Keratinocyte (primary cell): ENCODE measurements around the gene ZNF219. TPM values are rescaled to one million over a fixed set of nuclear protein-coding genes. Genes with fewer than 3 reads are reported as not detected.

Experiments used
- DNase-seq: peaks from one replicate; pipeline ENCODE4 v3.0.0-alpha.2; 2011; ENCODE audit warnings: low read depth, missing footprints, low spot score
- FAIRE-seq: peaks from 2 replicates; lab custom pipeline; 2011; peaks lifted over from hg19 to GRCh38; lab: Jason Lieb, UNC
- H2AFZ ChIP-seq: 2 replicates; pipeline ENCODE4 v1.6.0; 2012; ENCODE audit warnings: low read length, control low read depth, inconsistent platforms; ENCODE audit not compliant: control insufficient read depth
- H3K27ac ChIP-seq: 2 replicates; pipeline ENCODE4 v1.5.1; 2011; ENCODE audit warnings: low read length; ENCODE audit not compliant: control insufficient read depth, insufficient read depth
- H3K27me3 ChIP-seq: 3 replicates; pipeline ENCODE4 v1.6.0; 2011; ENCODE audit warnings: low read length; ENCODE audit not compliant: control insufficient read depth, insufficient read depth; ENCODE audit errors: extremely low read depth
- H3K36me3 ChIP-seq, 2 experiments: 2 replicates in 1 of 2; 3 replicates in 1 of 2; pipeline ENCODE4 v1.5.1; 2011; ENCODE audit warnings: low read length in 2 of 2, mild to moderate bottlenecking in 1 of 2; ENCODE audit not compliant: control insufficient read depth in 2 of 2, insufficient read depth in 2 of 2; ENCODE audit errors: extremely low read depth in 1 of 2
- H3K4me1 ChIP-seq: 3 replicates; pipeline ENCODE4 v1.5.1; 2011; ENCODE audit warnings: low read length; ENCODE audit not compliant: control insufficient read depth, insufficient read depth; ENCODE audit errors: extremely low read depth
- H3K4me2 ChIP-seq: 3 replicates; pipeline ENCODE4 v1.6.0; 2011; ENCODE audit warnings: low read depth, low read length; ENCODE audit not compliant: control insufficient read depth, insufficient read depth; ENCODE audit errors: extremely low read depth
- H3K4me3 ChIP-seq, 3 experiments: fragments of 200-600 bp in 1 of 3; sonication (generic) in 1 of 3; 2 replicates in 2 of 3; 3 replicates in 1 of 3; pipeline ENCODE4 v1.5.1; 2011 to 2016; ENCODE audit warnings: low read length in 3 of 3, mild to moderate bottlenecking in 3 of 3, control low read depth in 2 of 3, inconsistent platforms in 1 of 3, low read depth in 1 of 3, mixed read lengths in 1 of 3, mixed run types in 1 of 3, moderate library complexity in 1 of 3; ENCODE audit not compliant: control insufficient read depth in 2 of 3, insufficient read depth in 2 of 3; ENCODE audit errors: extremely low read depth in 1 of 3
- H3K79me2 ChIP-seq: 2 replicates; pipeline ENCODE4 v1.6.0; 2012; ENCODE audit warnings: low read length; ENCODE audit not compliant: control insufficient read depth, insufficient read depth
- H3K9ac ChIP-seq: 3 replicates; pipeline ENCODE4 v1.6.0; 2011; ENCODE audit warnings: low read length; ENCODE audit not compliant: control insufficient read depth, insufficient read depth; ENCODE audit errors: extremely low read depth
- H3K9me1 ChIP-seq: 3 replicates; pipeline ENCODE4 v1.6.0; 2011; ENCODE audit warnings: low read length; ENCODE audit not compliant: control insufficient read depth, insufficient read depth; ENCODE audit errors: extremely low read depth
- H3K9me3 ChIP-seq: 2 replicates; pipeline ENCODE4 v1.5.1; 2012; ENCODE audit warnings: low read depth, low read length; ENCODE audit not compliant: control insufficient read depth
- H4K20me1 ChIP-seq: 3 replicates; pipeline ENCODE4 v1.6.0; 2011; ENCODE audit warnings: low read length; ENCODE audit not compliant: control insufficient read depth, insufficient read depth; ENCODE audit errors: extremely low read depth
- CTCF ChIP-seq, 3 experiments: IDR thresholded peaks in 1 of 3; conservative IDR thresholded peaks in 1 of 3; optimal IDR thresholded peaks in 1 of 3; 2 replicates in 2 of 3; 3 replicates in 1 of 3; pipeline versions ENCODE3 to v1.5.1; 2011; ENCODE audit warnings: low read length in 3 of 3, mild to moderate bottlenecking in 3 of 3, moderate library complexity in 2 of 3, control low read depth in 1 of 3, inconsistent platforms in 1 of 3; ENCODE audit not compliant: insufficient read depth in 2 of 3; ENCODE audit errors: extremely low read depth in 1 of 3
- EZH2 ChIP-seq: IDR thresholded peaks from one replicate; pipeline ENCODE4 v1.6.1; 2012; ENCODE audit warnings: inconsistent platforms, mild to moderate bottlenecking, low read length, moderate library complexity
- dilution Hi-C: fragments of 300-500 bp; cut with MboI; formaldehyde crosslinking; loops from one replicate; pipeline ENCODE4 v1.7.0; 2020; ENCODE audit warnings: low sequenced_read_pairs; ENCODE audit not compliant: extremely low pct_ligation_motif_present
- polyA minus RNA-seq, 3 experiments: library from RNA; depleted of rRNA, polyadenylated mRNA; stranded (reverse); fragments of >200 nt; gene quantifications; 1 replicate in 1 of 3; 2 replicates in 1 of 3; 3 replicates in 1 of 3; pipeline ENCODE4 v1.2.3, GENCODE V29; 2011
- polyA plus RNA-seq, 5 experiments: library from polyadenylated mRNA; depleted of rRNA in 3 of 5; stranded (reverse) in 3 of 5; stranded (forward) in 1 of 5; unstranded in 1 of 5; fragments of >200 nt; gene quantifications; 1 replicate in 1 of 5; 2 replicates in 3 of 5; 3 replicates in 1 of 5; pipeline versions ENCODE4 v1.2.1 to v1.2.3, GENCODE V29; 2011 to 2012; ENCODE audit warnings: missing spikeins in 2 of 5, low read depth in 1 of 5, low replicate concordance in 1 of 5

ZNF219 gene
- polyA plus RNA-seq: 23.1 to 35.3 TPM (median 24.8 TPM) in 3 replicates
- polyA plus RNA-seq (2011; ENCODE audit: low read depth): 3.3 TPM
- polyA plus RNA-seq (2011; cell fraction: cytosol; rRNA removed): 13.6 and 54.2 TPM in 2 replicates
- 92.2 and 119 TPM in 2 replicates for polyA plus RNA-seq (2011; cell fraction: nucleus; rRNA removed)
- 23.8 and 28.7 TPM in 2 replicates for polyA plus RNA-seq (2012; ENCODE audit: low replicate concordance)
- 16.3 to 21.7 TPM (median 21.3 TPM) in 3 replicates for polyA minus RNA-seq
- 57.2 TPM for polyA minus RNA-seq (2011; cell fraction: cytosol; rRNA and poly(A)+ RNA removed)
- 23.7 and 26.5 TPM in 2 replicates for polyA minus RNA-seq (2011; cell fraction: nucleus; rRNA and poly(A)+ RNA removed)

GRCh38 chr14:21098076-21098891 lies at the start of gene ZNF219:
Gene ZNF219 (minus strand): TSS chr14:21098655. CDS start chr14:21093591, 5,064 bp downstream.
- peak within 1 kb of the TSS; percentile 66 for H3K27ac ChIP-seq
- no peaks in the 10 kb centered on the region for H3K27me3 ChIP-seq
- H3K36me3 ChIP-seq: peaks cover 0 to 4% of the 10 kb centered on the region in 2 experiments
- FAIRE-seq (no peak), DNase-seq (no peak)
- H3K4me3 ChIP-seq: peak within 1 kb of the TSS; percentile 51 to 81 (median 76)
- peaks cover 57% of the 10 kb centered on the region for H3K4me1 ChIP-seq
- H3K9me1 ChIP-seq: no peaks in the 10 kb centered on the region
- H3K9ac ChIP-seq: peak within 1 kb of the TSS; percentile 67
- no peaks in the 10 kb centered on the region for H3K9me3 ChIP-seq
- peak within 1 kb of the TSS; percentile 87 for H3K4me2 ChIP-seq
- peaks cover 45% of the 10 kb centered on the region for H3K79me2 ChIP-seq
- peak within 1 kb of the TSS; percentile 53 for H2AFZ ChIP-seq
- TF ChIP-seq EZH2 (no peak), CTCF (optimal IDR thresholded peaks at IDR 0.05 in 1 of 3, IDR thresholded peaks at IDR 0.05 in 1 of 3, conservative IDR thresholded peaks at IDR 0.05 in 1 of 3; ENCODE audit: extremely low read depth in 1 of 3, insufficient read depth in 2 of 3, low read length in 3 of 3) (no peak)
- peaks cover 4% of the 10 kb centered on the region for H4K20me1 ChIP-seq
- dilution Hi-C loops: no loop called here

- Histone ChIP-seq H3K4me2 (no peak overlapping the region), H3K27me3 (no peaks in the 10 kb centered on the region), H3K79me2 (no peaks in the 10 kb centered on the region), H4K20me1 (no peaks in the 10 kb centered on the region), H3K4me3 (no peak overlapping the region), H3K36me3 (no peaks in the 10 kb centered on the region), H3K9ac (no peak overlapping the region), H3K27ac (no peak overlapping the region), H3K4me1 (no peaks in the 10 kb centered on the region), H3K9me1 (no peaks in the 10 kb centered on the region), H2AFZ (no peak overlapping the region), H3K9me3 (no peaks in the 10 kb centered on the region)
- TF ChIP-seq EZH2 (no peak), CTCF (optimal IDR thresholded peaks at IDR 0.05 in 1 of 3, IDR thresholded peaks at IDR 0.05 in 1 of 3, conservative IDR thresholded peaks at IDR 0.05 in 1 of 3; ENCODE audit: extremely low read depth in 1 of 3, insufficient read depth in 2 of 3, low read length in 3 of 3) (no peak)
- no peak for DNase-seq
- dilution Hi-C loops: no loop called here
- FAIRE-seq: no peak
Observed at GRCh38 chr14:21145437-21145836, 47.0 kb upstream of the ZNF219 start.
